Occipital lobe (tissue), 2 donors: ENCODE data around the gene FAM216B. TPM values are rescaled to one million over a fixed set of nuclear protein-coding genes. Genes with fewer than 3 reads are reported as not detected.
"Not testable (repeated sequence)": the region's sequence is repeated elsewhere in the genome, so short reads cannot be mapped to it uniquely, and the experiment has no call there.

ENCODE experiments used
- DNase-seq: peaks from one replicate; lab custom pipeline; 2025; lab: John Stamatoyannopoulos, UW
- total RNA-seq: library from RNA; depleted of rRNA; stranded (reverse); fragments of >200 nt; gene quantifications from one replicate; pipeline ENCODE4 v1.2.3, GENCODE V29; 2014

Gene FAM216B
- total RNA-seq, 1 donor from 2014 or later: 0.78 TPM

- DNase-seq: no peak
These were observed 1.3 kb upstream of the FAM216B start for GRCh38 chr13:42780044-42780443.

DNA sequence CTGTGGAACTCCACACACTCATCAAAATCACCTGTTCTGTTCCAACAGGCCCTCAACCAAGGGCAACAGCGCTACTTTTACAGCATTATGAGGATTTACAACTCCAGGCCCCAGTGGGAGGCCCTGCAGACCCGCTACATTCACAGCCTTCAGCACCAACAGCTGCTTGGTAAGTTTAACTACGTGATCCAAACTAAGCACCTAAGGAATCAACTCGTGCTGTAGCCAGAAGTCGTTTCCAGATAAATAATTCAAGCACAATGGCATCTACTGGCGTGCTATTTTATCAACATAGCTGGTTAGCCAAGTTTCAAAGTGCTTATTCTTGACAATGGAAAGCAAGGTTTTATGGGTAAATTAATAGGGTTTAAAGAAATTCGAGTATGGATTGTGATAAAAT, 5.3 kb downstream of the FAM216B start:
- DNase-seq: no peak

DNA sequence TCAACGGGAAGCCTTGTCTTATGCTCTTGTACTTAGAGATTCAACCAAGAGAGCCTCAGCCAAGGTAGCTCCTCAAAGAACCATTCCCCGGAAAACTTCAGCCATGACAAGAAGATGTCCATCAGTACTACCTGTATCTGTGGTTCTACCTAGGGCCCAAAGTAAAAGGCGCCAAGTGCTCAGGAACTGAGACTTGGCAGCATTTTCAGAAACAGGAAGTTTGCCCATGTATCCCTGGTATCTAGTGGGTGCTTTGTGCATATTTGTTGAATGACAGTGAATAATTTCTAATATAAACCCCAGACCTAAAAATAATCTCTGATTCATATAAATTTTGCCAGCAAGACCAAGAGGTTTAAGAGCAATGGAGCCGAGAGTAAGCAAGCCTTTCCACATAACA, 7.2 kb downstream of the FAM216B start:
- no peak for DNase-seq

DNA sequence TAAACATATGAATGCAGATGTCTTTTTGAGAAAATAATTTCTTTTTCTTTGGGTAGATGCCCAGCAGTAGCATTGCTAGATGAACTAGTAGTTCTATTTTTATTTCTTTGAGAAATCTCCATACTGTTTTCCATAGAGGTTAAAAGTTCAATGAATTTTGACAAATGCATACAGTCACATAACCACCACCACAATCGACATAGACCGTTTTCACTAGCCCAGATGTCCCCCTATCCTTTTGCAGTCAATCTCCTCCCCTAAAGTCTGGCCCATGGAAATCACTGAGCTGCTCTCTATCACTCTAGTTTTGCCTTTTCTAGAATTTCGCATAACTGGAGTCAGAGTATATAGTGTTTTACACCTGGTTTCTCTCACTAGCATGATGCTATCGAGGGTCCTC, 10.8 kb downstream of the FAM216B start:
- DNase-seq: no peak

DNA sequence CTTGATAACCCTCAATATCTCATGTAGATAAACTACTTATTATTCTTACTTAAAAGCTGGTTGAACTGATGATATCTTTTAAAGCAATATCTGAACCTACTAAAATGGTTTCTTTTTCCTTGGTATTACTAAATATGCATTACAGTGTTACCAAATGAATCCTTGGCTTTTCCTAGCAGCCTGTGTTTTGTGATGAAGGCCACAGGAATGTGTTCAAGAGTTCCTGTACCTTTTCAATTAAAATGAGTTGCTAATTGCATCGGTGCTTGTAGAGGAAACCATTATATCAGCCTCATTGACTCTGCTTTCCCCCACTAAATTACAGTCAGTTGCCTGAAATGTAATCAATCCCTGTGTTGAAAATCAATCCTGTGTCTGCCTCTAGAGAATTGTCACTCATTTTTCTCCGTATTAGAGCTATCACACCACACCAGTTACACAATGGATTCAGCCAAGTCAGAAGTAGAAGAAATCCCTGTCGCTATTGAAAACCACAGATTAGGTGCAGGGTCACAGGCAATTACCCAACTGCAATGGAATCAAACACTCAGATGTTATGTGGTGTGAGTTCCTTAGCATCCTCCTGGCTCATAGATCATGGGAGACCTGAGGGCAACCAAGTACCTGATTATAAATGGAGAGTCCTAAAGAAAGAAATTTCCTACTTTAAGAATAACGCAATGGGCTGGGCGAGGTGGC, 13.3 kb downstream of the FAM216B start:
- no peak for DNase-seq

DNA sequence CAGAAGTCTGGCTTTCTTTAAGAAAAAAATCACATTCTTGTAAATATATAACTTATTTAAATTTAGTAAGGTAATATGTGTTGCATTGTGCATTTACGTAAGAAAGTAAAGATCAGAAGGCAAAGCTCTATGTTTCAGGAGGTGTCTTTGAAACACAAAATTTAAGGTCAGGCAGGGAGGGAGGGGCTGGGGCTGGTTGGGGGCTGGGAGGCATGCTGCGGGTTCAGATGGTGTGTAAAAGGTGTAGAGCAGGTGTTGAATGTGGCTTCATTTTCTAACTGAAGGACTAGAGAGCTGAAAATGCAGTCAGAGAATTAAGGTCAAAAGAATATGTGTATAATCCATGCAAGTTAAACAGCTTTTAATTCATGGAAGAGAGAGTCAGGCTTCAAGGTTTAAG, 14.3 kb downstream of the FAM216B start:
- DNase-seq: no peak

DNA sequence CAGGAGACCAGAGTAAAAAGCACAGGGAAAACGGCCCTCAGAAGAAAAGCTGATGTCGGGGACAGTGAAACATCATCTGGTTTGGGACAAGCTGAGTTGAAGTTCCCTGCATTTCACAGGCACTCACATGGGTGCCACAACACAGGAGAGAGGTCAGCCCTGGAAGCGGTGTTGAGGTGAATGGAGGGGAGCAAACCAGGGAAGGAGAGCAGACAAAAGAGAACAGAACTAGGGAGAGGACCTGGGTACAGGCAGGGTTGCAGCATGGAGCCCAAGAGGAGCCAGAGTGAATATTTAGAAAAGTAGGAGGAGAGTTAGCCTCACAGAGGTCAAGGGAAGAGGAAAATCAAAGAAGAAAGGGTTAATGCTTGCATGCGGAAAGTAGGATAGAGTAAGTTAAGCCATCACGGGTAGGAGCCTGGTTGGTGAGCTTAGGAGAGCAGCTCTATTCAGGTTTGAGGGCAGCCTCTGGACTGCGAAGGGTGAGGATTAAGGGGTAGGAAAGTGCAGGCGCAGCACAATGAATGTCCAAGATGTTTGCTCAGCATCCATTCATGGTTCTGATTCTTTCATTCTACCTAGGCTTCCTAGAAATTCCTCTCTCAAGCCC, 15.5 kb downstream of the FAM216B start:
- no peak for DNase-seq

DNA sequence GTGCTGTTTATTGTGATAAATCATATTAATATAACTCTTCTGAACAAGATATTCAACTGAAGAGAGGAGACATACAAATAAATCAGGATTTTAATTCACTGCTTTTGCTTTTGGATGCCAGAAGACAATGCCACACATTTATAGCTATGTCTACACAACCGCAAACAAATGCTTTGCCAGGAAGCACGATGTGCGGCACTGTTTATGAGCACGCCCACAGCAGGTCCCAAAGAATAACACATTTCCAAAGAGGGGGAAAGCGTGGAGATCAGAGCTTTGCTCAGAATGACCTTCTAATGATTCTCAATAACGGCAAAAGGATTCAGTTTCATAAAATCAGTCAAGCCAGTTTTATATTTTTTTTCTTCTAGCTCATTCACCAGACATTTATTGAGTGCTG, 16.7 kb downstream of the FAM216B start:
- no peak for DNase-seq

GRCh38 chr13:42800109-42800643, 18.8 kb downstream of the FAM216B start:
- no peak for DNase-seq

DNA sequence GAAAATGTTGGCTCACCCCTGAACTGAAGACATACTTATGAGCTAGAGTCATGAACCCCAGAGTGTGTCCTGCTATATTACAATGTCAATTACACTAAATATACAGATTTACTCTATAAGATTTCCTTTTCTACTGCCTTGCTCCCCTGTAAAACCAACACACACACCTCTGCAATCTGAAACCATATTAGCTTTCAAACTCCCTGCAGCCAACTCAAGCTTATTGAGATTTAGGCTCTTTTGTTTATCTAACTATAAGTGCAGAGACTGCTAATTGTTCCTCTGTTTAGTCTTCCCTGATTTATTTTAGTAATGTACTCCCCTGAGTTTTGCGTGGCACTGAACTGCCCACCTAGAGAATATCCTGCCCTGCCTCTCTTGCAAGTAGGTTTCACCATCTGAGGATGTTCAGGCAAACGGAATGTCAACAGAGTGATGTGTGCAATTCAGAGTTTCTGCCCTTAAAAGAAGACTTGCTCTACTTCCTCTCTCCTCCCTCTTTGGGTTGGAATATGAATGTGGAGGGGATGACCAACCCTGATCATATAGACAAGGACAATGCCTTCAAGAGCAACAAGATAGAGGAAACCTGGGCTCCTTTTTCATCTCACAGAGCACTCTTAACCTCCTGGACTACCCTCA, 22.3 kb downstream of the FAM216B start:
- DNase-seq: no peak

- DNase-seq: no peak
These were observed 23.0 kb downstream of the FAM216B start for GRCh38 chr13:42804244-42804874.

DNA sequence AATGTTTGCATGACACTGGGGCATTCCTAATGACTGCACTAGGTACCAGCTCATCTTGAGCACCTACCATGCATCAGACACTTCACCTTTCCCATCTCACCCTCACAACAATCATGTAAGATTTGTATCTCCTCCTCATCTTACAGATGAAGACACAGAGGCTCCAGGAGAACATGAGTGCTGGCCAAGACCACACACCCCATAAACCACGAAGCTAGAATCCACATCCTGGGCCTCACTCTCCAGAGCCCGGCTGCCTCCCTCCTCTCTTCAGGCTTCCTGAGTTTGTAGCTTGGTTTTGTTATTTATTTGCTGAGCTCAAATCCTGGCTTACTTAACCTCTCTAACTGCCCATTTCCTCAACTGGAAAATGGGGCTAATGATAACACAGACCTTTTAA, 25.9 kb downstream of the FAM216B start:
- no peak for DNase-seq

GRCh38 chr13:42807866-42808265, 26.5 kb downstream of the FAM216B start:
- DNase-seq: no peak

GRCh38 chr13:42808341-42808940, 27.1 kb downstream of the FAM216B start:
- no peak for DNase-seq

DNA sequence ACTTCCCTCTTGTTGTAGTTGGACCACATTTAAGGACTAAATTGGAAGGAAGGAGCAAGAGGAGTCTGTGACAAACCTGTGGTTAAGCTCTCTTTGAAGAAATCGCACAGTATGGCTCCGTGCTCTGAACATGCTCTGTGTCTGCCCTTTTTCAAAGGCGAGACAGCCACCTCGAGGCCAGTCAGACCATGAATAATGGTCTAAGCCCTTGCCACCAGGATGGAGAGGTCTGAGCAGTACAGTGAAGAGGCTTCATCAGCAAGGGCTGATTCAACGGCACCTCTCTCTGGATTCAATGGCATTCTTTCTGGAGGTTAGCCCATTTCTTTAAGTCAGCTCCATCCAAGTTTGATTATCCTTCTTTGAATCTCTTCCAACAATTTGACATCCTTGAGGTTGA, 30.9 kb downstream of the FAM216B start:
- no peak for DNase-seq

DNA sequence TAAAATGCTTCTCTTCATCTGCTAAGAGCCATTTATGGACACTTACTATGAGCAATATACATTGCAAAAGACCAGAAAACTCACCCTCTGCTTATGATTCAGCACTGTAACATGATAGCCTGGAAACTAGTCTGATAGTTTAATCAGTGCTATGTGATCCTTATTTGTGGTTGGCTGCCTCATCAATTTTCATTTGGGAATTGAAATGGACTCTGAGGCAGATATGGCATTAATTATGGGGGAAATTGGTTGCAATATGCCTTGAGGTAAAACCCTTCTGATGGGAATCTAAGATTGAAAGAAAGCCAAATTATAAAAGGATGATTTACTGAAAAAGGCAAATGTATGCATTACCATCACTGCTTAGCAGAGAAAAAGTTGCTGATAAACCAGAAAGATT, 33.5 kb downstream of the FAM216B start:
- DNase-seq: no peak

GRCh38 chr13:42815681-42816080, 34.3 kb downstream of the FAM216B start:
- no peak for DNase-seq

GRCh38 chr13:42816538-42816937, 35.2 kb downstream of the FAM216B start:
- no peak for DNase-seq

DNA sequence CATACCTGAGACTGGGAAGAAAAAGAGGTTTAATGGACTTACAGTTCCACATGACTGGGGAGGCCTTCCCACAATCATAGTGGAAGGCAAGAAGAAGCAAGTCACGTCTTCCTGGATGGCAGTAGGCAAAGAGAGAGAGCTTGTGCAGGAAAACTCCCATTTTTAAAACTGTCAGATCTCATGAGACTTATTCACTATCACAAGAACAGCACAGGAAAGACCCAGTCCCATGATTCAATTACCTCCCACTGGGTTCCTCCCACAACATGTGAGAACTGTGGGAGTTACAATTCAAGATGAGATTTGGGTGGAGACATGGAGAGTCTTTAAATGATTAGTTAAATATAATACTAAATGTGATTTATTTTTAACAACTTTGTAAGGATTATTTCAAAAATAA, 38.3 kb downstream of the FAM216B start:
- DNase-seq: not testable (repeated sequence)

DNA sequence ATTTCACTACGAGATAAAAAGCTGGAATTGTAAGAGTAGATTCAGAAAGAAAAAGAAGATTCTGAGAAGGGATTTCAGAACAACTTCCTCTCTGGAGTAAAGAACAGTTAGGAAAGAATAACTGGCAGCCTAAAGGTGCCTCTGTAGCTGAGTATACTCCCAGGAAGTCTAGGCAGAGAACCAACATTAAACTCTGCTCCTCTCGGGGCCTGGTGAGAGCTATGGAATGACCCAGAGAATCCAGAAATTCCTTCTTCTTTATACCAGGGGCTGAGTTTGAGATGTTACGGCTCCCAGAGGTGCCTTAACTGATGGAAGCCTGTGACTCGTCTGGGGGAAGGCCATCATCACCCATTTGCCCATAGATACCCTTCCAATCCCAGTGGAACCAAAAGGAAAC, 39.1 kb downstream of the FAM216B start:
- DNase-seq: no peak

GRCh38 chr13:42821437-42821836, 40.1 kb downstream of the FAM216B start:
- no peak for DNase-seq
